ENCODE results near the gene CYS1. TPM values are rescaled to one million over a fixed set of nuclear protein-coding genes. Genes with fewer than 3 reads are reported as not detected.
A peak's percentile ranks its signal among the peaks of the same experiment; 100 is the strongest.

The CYS1 gene
- total and polyA plus RNA-seq, 2 of the 13 experiments (the other 11 are each of a cell fraction or from before 2014, with no cell fraction given) = 0.04 TPM; not detected in 1

DNA sequence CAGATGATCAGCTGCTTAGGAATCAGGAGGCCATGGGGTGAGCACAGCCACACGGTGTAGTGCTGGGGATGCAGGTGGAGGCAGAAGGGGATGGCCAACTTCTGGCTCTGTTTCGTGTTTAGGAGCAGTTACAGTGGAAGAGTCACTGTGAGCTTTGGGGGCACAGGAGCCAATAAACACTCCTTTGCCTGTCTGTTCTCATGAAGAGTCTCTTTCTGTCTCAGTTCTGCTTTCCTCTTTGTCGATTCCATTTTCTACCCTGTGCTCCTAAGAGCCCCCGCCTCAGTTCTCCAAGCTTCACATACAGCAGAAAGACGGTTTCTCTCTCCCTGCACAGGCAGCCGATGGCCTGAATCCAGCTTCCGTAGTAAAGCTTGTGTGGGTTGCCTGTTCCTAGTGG, 21.3 kb upstream of the CYS1 start (continued):
- TF ChIP-seq, protein P1, sequence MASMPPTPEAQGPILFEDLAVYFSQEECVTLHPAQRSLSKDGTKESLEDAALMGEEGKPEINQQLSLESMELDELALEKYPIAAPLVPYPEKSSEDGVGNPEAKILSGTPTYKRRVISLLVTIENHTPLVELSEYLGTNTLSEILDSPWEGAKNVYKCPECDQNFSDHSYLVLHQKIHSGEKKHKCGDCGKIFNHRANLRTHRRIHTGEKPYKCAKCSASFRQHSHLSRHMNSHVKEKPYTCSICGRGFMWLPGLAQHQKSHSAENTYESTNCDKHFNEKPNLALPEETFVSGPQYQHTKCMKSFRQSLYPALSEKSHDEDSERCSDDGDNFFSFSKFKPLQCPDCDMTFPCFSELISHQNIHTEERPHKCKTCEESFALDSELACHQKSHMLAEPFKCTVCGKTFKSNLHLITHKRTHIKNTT (CRISPR knock-in tag; IDR thresholded peaks at IDR 0.05) = no peak
- TF ChIP-seq ZMAT5 (CRISPR knock-in tag; IDR thresholded peaks at IDR 0.05; ENCODE audit: borderline replicate concordance, low read depth) (no peak), PTBP1 (IDR thresholded peaks at IDR 0.05; ENCODE audit: low read depth, low read length, poor library complexity, severe bottlenecking) (no peak), MAZ (IDR thresholded peaks at IDR 0.05; ENCODE audit: borderline replicate concordance, low read depth, low read length) (no peak), MAZ (CRISPR knock-in tag; IDR thresholded peaks at IDR 0.05; ENCODE audit: low read depth) (no peak), NFRKB (IDR thresholded peaks at IDR 0.05) (no peak), HIVEP1 (CRISPR knock-in tag; IDR thresholded peaks at IDR 0.05) (no peak), ZNF121 (CRISPR knock-in tag; IDR thresholded peaks at IDR 0.05) (no peak), TCF7L2 (IDR thresholded peaks at IDR 0.05; ENCODE audit: low read depth, low read length) (no peak), ZNF670 (CRISPR knock-in tag; IDR thresholded peaks at IDR 0.05; ENCODE audit: borderline replicate concordance) (no peak)

GRCh38 chr2:10097352-10098148, 17.3 kb upstream of the CYS1 start:
- peak; percentile 61 for DNase-seq (ENCODE audit: low spot score)
- Histone ChIP-seq H3K79me2 (ENCODE audit: insufficient read depth, low read length) (no peaks in the 10 kb centered on the region), H3K9ac (ENCODE audit: insufficient read depth, low read depth, low read length) (no peak overlapping the region), H3K27ac (ENCODE audit: extremely low read length, insufficient read depth, low read length) (no peak overlapping the region), H3K4me2 (ENCODE audit: low read depth, low read length) (no peak overlapping the region), H3K27me3 (ENCODE audit: control insufficient read depth in 1 of 2, insufficient read depth in 2 of 2, low read length in 2 of 2) (peaks cover 0 to 29% of the 10 kb centered on the region in 2 experiments; a peak in 4 of 5 replicates), H4K20me1 (ENCODE audit: insufficient read depth, low read length) (no peaks in the 10 kb centered on the region), H3K4me1 (ENCODE audit: insufficient read depth, low read length) (no peaks in the 10 kb centered on the region), H3K4me3 (replicated peaks in 1 of 3; ENCODE audit: insufficient read depth in 1 of 3, low read depth in 2 of 3, low read length in 3 of 3) (no peak overlapping the region), H3K36me3 (replicated peaks in 1 of 2; ENCODE audit: control insufficient read depth in 1 of 2, insufficient read depth in 2 of 2, low read length in 2 of 2) (no peaks in the 10 kb centered on the region), H2AFZ (ENCODE audit: low read length) (no peak overlapping the region), H3K9me3 (ENCODE audit: low read length) (no peaks in the 10 kb centered on the region)
- peak; percentile 80 for FAIRE-seq
- in situ Hi-C loops (cut with HindIII; ENCODE audit: extremely low pct_ligation_motif_present, low pct_unique_long_range_greater_than_20kb) (no loop called here), intact Hi-C loops (cut with micrococcal nuclease; ENCODE audit: unreplicated experiment) (loop anchor here (1.0 kb wide), 1 partner anchor 25 kb away; no protein-coding TSS in a partner anchor)
- 22% methylated on average over 16 of the region's 16 CpGs for WGBS (ENCODE audit: low lambda C conversion rate)
- CTCF ChIA-PET (ENCODE audit: low intra/inter-chr PET ratio, low total read pairs) = interaction anchor here (1.1 to 2.4 kb wide), 4 partner anchors 17 to 284 kb away, joined by 3 to 32 read pairs (median 4); partner anchors contain the start of gene CYS1
- POLR2A ChIA-PET = interaction anchor here (2.2 kb wide), 1 partner anchor 25 kb away, joined by 15 read pairs; no protein-coding TSS in a partner anchor
- BruUV-seq (replicated peaks) = no TSS peak
- ATAC-seq = peak; percentile 98
- TF ChIP-seq, protein P2, sequence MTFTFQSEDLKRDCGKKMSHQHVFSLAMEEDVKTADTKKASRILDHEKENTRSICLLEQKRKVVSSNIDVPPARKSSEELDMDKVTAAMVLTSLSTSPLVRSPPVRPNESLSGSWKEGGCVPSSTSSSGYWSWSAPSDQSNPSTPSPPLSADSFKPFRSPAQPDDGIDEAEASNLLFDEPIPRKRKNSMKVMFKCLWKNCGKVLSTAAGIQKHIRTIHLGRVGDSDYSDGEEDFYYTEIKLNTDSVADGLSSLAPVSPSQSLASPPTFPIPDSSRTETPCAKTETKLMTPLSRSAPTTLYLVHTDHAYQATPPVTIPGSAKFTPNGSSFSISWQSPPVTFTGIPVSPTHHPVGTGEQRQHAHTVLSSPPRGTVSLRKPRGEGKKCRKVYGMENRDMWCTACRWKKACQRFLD (CRISPR knock-in tag; IDR thresholded peaks at IDR 0.05; ENCODE audit: borderline replicate concordance) = no peak
- no peak for TF ChIP-seq FOXO1 (CRISPR knock-in tag; IDR thresholded peaks at IDR 0.05)
- TF ChIP-seq TEAD2 (CRISPR knock-in tag; IDR thresholded peaks at IDR 0.05) = no peak
- no peak for TF ChIP-seq YEATS4 (CRISPR knock-in tag; IDR thresholded peaks at IDR 0.05; ENCODE audit: borderline replicate concordance)
- TF ChIP-seq, protein P3, sequence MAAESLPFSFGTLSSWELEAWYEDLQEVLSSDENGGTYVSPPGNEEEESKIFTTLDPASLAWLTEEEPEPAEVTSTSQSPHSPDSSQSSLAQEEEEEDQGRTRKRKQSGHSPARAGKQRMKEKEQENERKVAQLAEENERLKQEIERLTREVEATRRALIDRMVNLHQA (CRISPR knock-in tag; IDR thresholded peaks at IDR 0.05) = no peak
- no peak for TF ChIP-seq PRMT3 (CRISPR knock-in tag; IDR thresholded peaks at IDR 0.05; ENCODE audit: borderline replicate concordance, low read depth)
- TF ChIP-seq U2AF1 (optimal IDR thresholded peaks at IDR 0.05; ENCODE audit: low read depth, low read length) = no peak
- TF ChIP-seq PCBP2 (optimal IDR thresholded peaks at IDR 0.05; ENCODE audit: low read depth, low read length, poor library complexity, severe bottlenecking) = no peak

All from HepG2 (cell line).